K562 (cell line): Measurements from ENCODE around the gene TSPAN3. TPM values are rescaled to one million over a fixed set of nuclear protein-coding genes. Genes with fewer than 3 reads are reported as not detected.
A peak's percentile ranks its signal among the peaks of the same experiment; 100 is the strongest.

Experiments used
- ATF6 ChIP-seq: sonication (generic); formaldehyde crosslinking; IDR thresholded peaks from 2 replicates; pipeline ENCODE4 v1.4.0; 2020; ENCODE audit warnings: mild to moderate bottlenecking, missing genetic modification reagents
- CEBPZ ChIP-seq: fragments of 150-350 bp; IDR thresholded peaks from 2 replicates; pipeline ENCODE4 v1.6.1; 2014; ENCODE audit warnings: low read depth, mild to moderate bottlenecking, low read length, borderline replicate concordance
- CLOCK ChIP-seq: fragments of 250-450 bp; sonication (Bioruptor Pico); IDR thresholded peaks from 2 replicates; pipeline ENCODE4 v1.4.0; 2020; ENCODE audit warnings: mild to moderate bottlenecking, moderate library complexity, borderline replicate concordance
- CREB1 ChIP-seq, 2 experiments: sonication (generic) in 1 of 2; formaldehyde crosslinking in 1 of 2; IDR thresholded peaks; 2 replicates each; pipeline versions ENCODE4 v1.6.1 to v1.8.0; 2012 to 2022; ENCODE audit warnings: inconsistent platforms in 1 of 2, mild to moderate bottlenecking in 1 of 2, missing genetic modification reagents in 1 of 2, moderate library complexity in 1 of 2
- CREBBP ChIP-seq: IDR thresholded peaks from one replicate; pipeline ENCODE4 v1.6.1; 2012; ENCODE audit warnings: low read depth, mild to moderate bottlenecking, control low read depth, inconsistent platforms, low read length
- E2F3 ChIP-seq: fragments of 250-450 bp; sonication (Bioruptor Pico); IDR thresholded peaks from 2 replicates; pipeline ENCODE4 v1.4.0; 2020; ENCODE audit warnings: mild to moderate bottlenecking
- ETV1 ChIP-seq: fragments of 450-650 bp; conservative IDR thresholded peaks from 2 replicates; pipeline ENCODE4 v1.6.1; 2016; ENCODE audit warnings: missing genetic modification characterization, control low read depth, low read depth, missing compliant biosample characterization
- JUNB ChIP-seq: fragments of 450-650 bp; formaldehyde crosslinking; conservative IDR thresholded peaks from 2 replicates; pipeline ENCODE4 v1.4.0; 2020; ENCODE audit warnings: mild to moderate bottlenecking
- MAX ChIP-seq: sonication (generic); formaldehyde crosslinking; IDR thresholded peaks from 2 replicates; pipeline ENCODE4 v1.9.0; 2022; ENCODE audit warnings: mild to moderate bottlenecking, missing genetic modification reagents
- PHF21A ChIP-seq: fragments of 450-650 bp; IDR thresholded peaks from 2 replicates; pipeline ENCODE4 v1.6.1; 2017; ENCODE audit warnings: low read depth, borderline replicate concordance
- POLR2G ChIP-seq: fragments of 200-400 bp; formaldehyde crosslinking; IDR thresholded peaks from 2 replicates; pipeline ENCODE4 v1.6.1; 2017; ENCODE audit warnings: low read depth, mild to moderate bottlenecking, antibody characterized with exemption, low read length, moderate library complexity
- SREBF2 ChIP-seq: sonication (generic); formaldehyde crosslinking; IDR thresholded peaks from 2 replicates; pipeline ENCODE4 v1.4.0; 2020; ENCODE audit warnings: mild to moderate bottlenecking, missing genetic modification reagents
- USF1 ChIP-seq: sonication (generic); formaldehyde crosslinking; IDR thresholded peaks from 2 replicates; pipeline ENCODE4 v1.9.0; 2022; ENCODE audit warnings: mild to moderate bottlenecking, missing genetic modification reagents
- ZNF217 ChIP-seq: sonication (generic); formaldehyde crosslinking; IDR thresholded peaks from 2 replicates; pipeline ENCODE4 v1.8.0; 2022; ENCODE audit warnings: mild to moderate bottlenecking, missing genetic modification reagents
- ZNF41 ChIP-seq: fragments of 250-450 bp; sonication (Bioruptor Pico); conservative IDR thresholded peaks from 2 replicates; pipeline ENCODE4 v1.4.0; 2020; ENCODE audit warnings: mild to moderate bottlenecking
- ZNF436 ChIP-seq: fragments of 250-450, 450-650 bp; sonication (Bioruptor Pico); formaldehyde crosslinking; IDR thresholded peaks from 2 replicates; pipeline ENCODE4 v1.7.0; 2020; ENCODE audit warnings: mild to moderate bottlenecking
- ZNF699 ChIP-seq: fragments of 250-450 bp; sonication (Bioruptor Pico); IDR thresholded peaks from 2 replicates; pipeline ENCODE4 v1.8.0; 2021; ENCODE audit warnings: mild to moderate bottlenecking, moderate library complexity; ENCODE audit not compliant: insufficient replicate concordance
- polyA plus RNA-seq, 8 experiments: library from polyadenylated mRNA; depleted of rRNA in 4 of 8; stranded (reverse) in 5 of 8; unstranded in 3 of 8; fragments of >200 nt; fragmentation: Nextera tagmentation in 2 of 8; fragmentation: Illumina TruSeq in 1 of 8; extraction: Ambion mirVana in 2 of 8; extraction: Trizol in 1 of 8; gene quantifications; 2 replicates each; pipeline versions ENCODE4 v1.2.1 to v1.2.3, GENCODE V29; 2011 to 2014; ENCODE audit warnings: inconsistent platforms in 1 of 8, missing spikeins in 1 of 8
- total RNA-seq, 7 experiments: library from RNA; depleted of rRNA in 6 of 7; stranded (reverse); fragments of >200 nt in 6 of 7; fragmentation: Illumina TruSeq in 2 of 7; extraction: Trizol in 2 of 7; gene quantifications; 2 replicates each; pipeline versions ENCODE4 v1.2.1 to v1.2.3, GENCODE V29; 2011 to 2021; ENCODE audit warnings: low replicate concordance in 1 of 7

The TSPAN3 gene
- total and polyA plus RNA-seq, 9 of the 15 experiments (the other 6 are each of a cell fraction or from before 2014, with no cell fraction given) = 14.3 to 144 (median 71.1) TPM

- 0 out of 2 replicates have a peak, but pooled peaks have one; percentile 28 for TF ChIP-seq ATF6
- TF ChIP-seq ZNF436 = no peak
- no peak for TF ChIP-seq ZNF699 (CRISPR knock-in tag)
- TF ChIP-seq CREB1 (IDR thresholded peaks at IDR 0.05) = no peak
- TF ChIP-seq CREB1 (CRISPR knock-in tag; IDR thresholded peaks at IDR 0.05) = peak; percentile 36; the same call in 1 of the 2 replicates
- no peak for TF ChIP-seq ZNF217 (CRISPR knock-in tag)
- TF ChIP-seq CEBPZ = no peak
- TF ChIP-seq CREBBP = no peak
- no peak for TF ChIP-seq ETV1 (tag)
- TF ChIP-seq E2F3 = no peak
- no peak for TF ChIP-seq CLOCK
- TF ChIP-seq PHF21A = no peak
- peak; percentile 53; the same call in 1 of the 2 replicates for TF ChIP-seq MAX (CRISPR knock-in tag)
- TF ChIP-seq USF1 = no peak
- TF ChIP-seq POLR2G = peak; percentile 90
- no peak for TF ChIP-seq JUNB
- no peak for TF ChIP-seq SREBF2 (CRISPR knock-in tag)
- TF ChIP-seq ZNF41 (CRISPR knock-in tag) = no peak
These were observed at the start of gene TSPAN3 (continued) for GRCh38 chr15:77070495-77071304.
